Measurements from ENCODE around the gene CA11.

DNA sequence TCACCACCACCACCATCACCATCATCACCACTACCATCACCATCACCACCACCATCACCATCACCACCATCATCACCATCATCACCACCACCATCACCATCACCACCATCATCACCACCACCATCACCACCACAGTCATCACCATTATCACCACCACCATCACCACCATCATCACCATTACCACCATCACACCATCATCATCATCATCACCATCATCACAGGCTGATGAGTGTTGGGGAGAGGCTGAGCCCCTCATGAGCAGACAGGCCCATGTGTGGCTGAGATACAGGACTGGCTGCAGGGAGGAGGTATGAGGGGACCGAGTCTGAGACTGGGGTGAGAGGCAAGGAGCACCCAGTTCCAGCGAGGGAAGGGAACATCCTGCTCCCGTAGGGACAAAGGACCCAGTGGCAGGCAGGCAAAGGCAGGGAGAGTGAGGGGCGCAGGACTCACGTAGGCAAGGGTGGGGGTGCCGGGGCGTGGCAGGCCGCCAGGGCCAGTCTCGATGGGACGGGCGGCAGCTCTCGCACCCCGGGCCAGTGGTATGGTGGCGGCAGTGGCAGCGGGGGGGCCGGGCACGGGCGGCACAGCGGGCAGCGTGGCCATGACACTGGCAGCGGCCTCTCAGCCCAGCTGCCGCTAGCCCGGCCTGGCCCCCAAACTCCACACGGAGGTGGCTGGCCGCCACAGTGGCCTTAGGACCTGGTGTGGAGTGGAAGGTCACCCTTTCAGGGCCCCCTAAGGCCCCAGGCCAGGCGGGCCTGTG, 24.1 kb upstream of the CA11 start:
- TF ChIP-seq, protein P1, sequence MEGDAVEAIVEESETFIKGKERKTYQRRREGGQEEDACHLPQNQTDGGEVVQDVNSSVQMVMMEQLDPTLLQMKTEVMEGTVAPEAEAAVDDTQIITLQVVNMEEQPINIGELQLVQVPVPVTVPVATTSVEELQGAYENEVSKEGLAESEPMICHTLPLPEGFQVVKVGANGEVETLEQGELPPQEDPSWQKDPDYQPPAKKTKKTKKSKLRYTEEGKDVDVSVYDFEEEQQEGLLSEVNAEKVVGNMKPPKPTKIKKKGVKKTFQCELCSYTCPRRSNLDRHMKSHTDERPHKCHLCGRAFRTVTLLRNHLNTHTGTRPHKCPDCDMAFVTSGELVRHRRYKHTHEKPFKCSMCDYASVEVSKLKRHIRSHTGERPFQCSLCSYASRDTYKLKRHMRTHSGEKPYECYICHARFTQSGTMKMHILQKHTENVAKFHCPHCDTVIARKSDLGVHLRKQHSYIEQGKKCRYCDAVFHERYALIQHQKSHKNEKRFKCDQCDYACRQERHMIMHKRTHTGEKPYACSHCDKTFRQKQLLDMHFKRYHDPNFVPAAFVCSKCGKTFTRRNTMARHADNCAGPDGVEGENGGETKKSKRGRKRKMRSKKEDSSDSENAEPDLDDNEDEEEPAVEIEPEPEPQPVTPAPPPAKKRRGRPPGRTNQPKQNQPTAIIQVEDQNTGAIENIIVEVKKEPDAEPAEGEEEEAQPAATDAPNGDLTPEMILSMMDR (IDR thresholded peaks at IDR 0.05; ENCODE audit: low read length): no peak
- TF ChIP-seq EZH2 (optimal IDR thresholded peaks at IDR 0.05; ENCODE audit: low read depth, low read length): no peak
- no peak for TF ChIP-seq EZH2phosphoT487 (IDR thresholded peaks at IDR 0.05; ENCODE audit: low read length)
